ENCODE measurements around the gene SLF2.
A peak's percentile ranks its signal among the peaks of the same experiment; 100 is the strongest.

SLF2 gene

DNA sequence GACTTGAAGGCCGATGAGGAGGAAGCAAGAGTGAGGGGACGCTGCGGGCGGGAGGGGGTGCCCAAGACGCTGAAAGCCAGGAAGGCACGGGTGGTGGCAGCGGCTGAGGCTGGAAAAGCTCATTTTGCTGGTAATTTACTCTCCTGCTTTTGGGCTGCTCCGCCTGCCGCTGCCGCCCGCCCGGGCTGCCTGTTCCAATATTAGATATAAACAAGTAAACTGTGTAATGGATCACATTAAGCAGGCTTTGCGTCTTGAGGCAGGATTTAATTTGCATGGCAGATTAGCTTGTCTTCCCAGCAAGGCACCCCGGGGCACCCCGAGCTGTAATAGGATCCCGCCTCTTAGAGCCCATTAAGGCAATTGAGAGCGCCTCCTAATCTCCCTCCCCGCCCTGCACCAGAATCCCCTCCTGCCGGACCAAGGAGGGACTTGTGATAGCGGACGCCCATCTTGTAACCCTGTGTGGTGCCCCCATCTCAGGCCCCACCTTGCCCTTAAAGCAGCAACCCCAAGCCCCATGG, 46.1 kb upstream of the SLF2 start:
- DNase-seq (ENCODE audit: extremely low spot score), result no peak
- TF ChIP-seq, protein P1, sequence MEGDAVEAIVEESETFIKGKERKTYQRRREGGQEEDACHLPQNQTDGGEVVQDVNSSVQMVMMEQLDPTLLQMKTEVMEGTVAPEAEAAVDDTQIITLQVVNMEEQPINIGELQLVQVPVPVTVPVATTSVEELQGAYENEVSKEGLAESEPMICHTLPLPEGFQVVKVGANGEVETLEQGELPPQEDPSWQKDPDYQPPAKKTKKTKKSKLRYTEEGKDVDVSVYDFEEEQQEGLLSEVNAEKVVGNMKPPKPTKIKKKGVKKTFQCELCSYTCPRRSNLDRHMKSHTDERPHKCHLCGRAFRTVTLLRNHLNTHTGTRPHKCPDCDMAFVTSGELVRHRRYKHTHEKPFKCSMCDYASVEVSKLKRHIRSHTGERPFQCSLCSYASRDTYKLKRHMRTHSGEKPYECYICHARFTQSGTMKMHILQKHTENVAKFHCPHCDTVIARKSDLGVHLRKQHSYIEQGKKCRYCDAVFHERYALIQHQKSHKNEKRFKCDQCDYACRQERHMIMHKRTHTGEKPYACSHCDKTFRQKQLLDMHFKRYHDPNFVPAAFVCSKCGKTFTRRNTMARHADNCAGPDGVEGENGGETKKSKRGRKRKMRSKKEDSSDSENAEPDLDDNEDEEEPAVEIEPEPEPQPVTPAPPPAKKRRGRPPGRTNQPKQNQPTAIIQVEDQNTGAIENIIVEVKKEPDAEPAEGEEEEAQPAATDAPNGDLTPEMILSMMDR (IDR thresholded peaks at IDR 0.05; ENCODE audit: control extremely low read depth, extremely low read depth, low read depth, missing control alignments), result no peak
- ChIA-PET POLR2A (no interaction called here), CTCF (no interaction called here)

DNA sequence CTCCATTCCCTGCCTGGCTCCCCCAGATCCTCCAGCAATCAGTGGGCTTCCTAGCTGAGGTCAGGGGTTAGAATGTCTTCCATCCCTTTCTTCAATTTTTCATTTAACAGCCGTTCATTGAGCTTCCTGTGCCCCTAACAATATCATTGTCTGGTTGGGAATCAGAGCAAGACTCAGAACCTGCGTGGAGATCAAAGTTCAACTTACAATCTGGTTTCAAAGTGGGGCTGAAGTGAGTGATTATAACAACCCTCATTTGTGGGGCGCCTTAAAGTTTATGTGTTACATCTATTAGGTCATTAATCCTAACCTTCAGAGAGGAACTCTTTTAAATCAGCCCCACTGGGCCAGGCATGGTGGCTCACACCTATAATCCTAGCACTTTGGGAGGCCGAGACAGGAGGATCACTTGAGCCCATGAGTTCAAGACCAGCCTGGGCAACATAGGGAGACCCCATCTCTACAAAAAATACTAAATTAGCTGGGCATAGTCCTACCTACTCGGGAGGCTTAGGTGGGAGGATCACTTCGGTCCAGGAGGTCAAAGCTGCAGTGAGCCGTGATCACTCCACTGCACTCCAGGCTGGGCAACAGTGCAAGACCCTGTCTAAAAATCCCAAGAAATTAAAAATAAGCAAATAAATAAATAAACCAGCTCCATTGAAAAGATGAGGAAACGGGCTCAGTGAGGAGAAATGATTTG, 45.4 kb upstream of the SLF2 start:
- ChIA-PET CTCF (interaction anchor here (0.5 to 1.0 kb wide), 2 partner anchors 220 to 305 kb away, joined by 3 to 4 read pairs; no protein-coding TSS in a partner anchor), POLR2A (no interaction called here)
- TF ChIP-seq, protein P1 (IDR thresholded peaks at IDR 0.05; ENCODE audit: control extremely low read depth, extremely low read depth, low read depth, missing control alignments), result no peak
- no peak for DNase-seq (ENCODE audit: extremely low spot score)

DNA sequence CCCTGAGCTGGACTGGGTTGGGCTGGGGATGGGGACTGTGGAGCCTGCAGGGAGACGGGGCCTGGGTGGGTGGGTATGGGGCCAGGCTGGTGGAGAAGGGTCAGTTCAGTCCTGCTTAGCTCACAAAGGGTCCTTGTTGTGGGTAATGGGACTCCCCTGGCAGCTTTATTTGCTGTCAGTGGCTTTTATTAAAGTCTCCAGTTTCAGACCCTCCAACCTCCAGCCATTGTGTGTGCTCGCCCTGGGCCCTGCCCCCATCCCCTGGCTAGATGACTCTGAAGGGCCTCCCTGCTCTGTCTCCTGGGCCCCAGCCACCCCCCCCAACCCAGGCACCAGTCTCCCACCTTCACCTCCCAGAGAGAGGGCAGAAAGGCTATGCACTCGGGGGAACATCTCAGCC, 44.4 kb upstream of the SLF2 start:
- TF ChIP-seq, protein P1 (IDR thresholded peaks at IDR 0.05; ENCODE audit: control extremely low read depth, extremely low read depth, low read depth, missing control alignments), result no peak
- CTCF ChIA-PET, result interaction anchor here (1.0 kb wide), 1 partner anchor 306 kb away, joined by 4 read pairs; no protein-coding TSS in a partner anchor
- DNase-seq (ENCODE audit: extremely low spot score), result no peak
- POLR2A ChIA-PET, result no interaction called here

DNA sequence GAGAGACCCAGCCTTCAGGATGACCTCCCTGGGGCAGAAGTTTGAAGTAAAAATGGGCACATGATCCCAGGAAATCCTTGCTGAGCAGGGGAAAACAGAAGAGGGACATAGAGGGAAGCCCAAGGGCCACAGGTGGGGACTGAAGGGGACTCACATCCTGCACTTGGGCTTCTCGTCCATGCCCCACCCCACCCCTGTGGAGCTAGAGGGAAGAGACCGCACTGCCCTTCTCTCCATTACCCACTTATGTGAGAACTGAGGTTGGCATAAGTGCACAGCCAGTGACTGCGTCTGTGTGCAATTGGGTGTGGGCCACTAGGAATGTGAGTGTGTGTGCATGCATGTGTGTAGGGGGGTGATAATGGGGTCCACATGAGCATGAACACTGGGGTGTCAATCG, 43.4 kb upstream of the SLF2 start:
- CTCF ChIA-PET, result no interaction called here
- TF ChIP-seq, protein P1 (IDR thresholded peaks at IDR 0.05; ENCODE audit: control extremely low read depth, extremely low read depth, low read depth, missing control alignments), result no peak
- no peak for DNase-seq (ENCODE audit: extremely low spot score)
- POLR2A ChIA-PET, result no interaction called here

DNA sequence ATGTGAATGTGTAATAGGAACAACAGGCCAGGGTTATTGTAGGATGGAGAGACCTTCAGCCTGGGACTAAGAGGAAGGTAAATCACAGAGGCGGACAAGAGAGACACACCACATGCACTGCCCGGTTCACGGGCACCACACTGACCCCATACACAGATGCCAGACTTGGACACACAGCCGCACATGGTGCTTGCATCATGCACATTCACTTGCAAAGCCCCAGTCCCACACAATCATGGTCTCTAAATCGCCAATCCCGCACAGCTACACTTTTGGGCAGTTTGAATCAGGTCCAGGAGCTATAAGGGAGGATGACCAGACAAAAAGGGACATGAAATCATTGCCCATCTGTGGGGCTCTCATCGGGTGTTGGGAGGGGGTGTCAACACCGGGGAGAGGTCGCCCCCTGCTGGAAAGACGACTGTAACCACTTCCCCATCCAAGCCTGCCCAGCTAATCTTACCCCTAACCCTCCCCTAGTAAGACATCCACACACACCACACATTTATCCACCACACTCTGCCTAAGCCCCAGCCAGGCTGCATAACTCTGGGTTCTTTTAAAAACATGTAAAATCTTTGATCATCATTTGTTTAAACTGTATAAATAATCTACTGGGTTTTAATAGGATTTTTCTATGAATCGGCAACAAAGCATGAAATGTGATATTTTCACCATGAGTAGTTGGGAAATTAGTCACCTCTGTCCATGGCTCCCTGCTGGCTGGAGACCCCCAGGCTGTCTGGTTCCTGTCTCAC, 40.5 kb upstream of the SLF2 start:
- POLR2A ChIA-PET, result no interaction called here

More for the DNA sequence above, 40.5 kb upstream of the SLF2 start:
- CTCF ChIA-PET, result interaction anchor here (0.6 to 4.5 kb wide), 20 partner anchors 9 to 435 kb away, joined by 3 to 28 read pairs (median 4); partner anchors contain the start of gene HIF1AN
- TF ChIP-seq, protein P1 (IDR thresholded peaks at IDR 0.05; ENCODE audit: control extremely low read depth, extremely low read depth, low read depth, missing control alignments), result peak; percentile 29
- peak; percentile 85 for DNase-seq (ENCODE audit: extremely low spot score)
